Activated naive CD8-positive, alpha-beta T cell treated with anti-CD3 and anti-CD28 coated beads, Interleukin-2, amount 10 ng/mL, durations not matched to agents 7 days and 5 days (primary cell): ENCODE data around the gene PCK1. TPM values are rescaled to one million over a fixed set of nuclear protein-coding genes. Genes with fewer than 3 reads are reported as not detected.

ENCODE experiments used
- ATAC-seq: fragments of 150-1000 bp; cut with Tn5 transposase; one replicate; pipeline ENCODE4 v1.10.0; 2021; ENCODE audit warnings: low read depth, moderate library complexity
- POLR2A ChIA-PET: fragments of 350-600 bp; sonication (Branson Sonifier 250); formaldehyde crosslinking; loops from one replicate; lab custom pipeline; 2021; ENCODE audit warnings: antibody characterized with exemption; lab: Charles Lee
- DNase-seq: peaks from one replicate; pipeline ENCODE4 v3.0.0; 2021
- H3K27ac Mint-ChIP-seq: one replicate; pipeline ENCODE4 v1.8.0; 2022; ENCODE audit warnings: mild to moderate bottlenecking, mixed read lengths
- H3K27me3 Mint-ChIP-seq: one replicate; pipeline ENCODE4 v1.8.0; 2022; ENCODE audit warnings: mild to moderate bottlenecking, moderate library complexity, mixed read lengths
- H3K36me3 Mint-ChIP-seq: one replicate; pipeline ENCODE4 v1.8.0; 2021; ENCODE audit warnings: mild to moderate bottlenecking, mixed read lengths
- H3K4me1 Mint-ChIP-seq: one replicate; pipeline ENCODE4 v1.8.0; 2021; ENCODE audit warnings: mixed read lengths
- H3K4me3 Mint-ChIP-seq: one replicate; pipeline ENCODE4 v1.8.0; 2022; ENCODE audit warnings: mild to moderate bottlenecking, moderate library complexity, mixed read lengths
- H3K9me3 Mint-ChIP-seq: one replicate; pipeline ENCODE4 v1.8.0; 2021; ENCODE audit warnings: mixed read lengths
- total RNA-seq, 2 experiments: library from RNA; stranded (reverse); gene quantifications; one replicate each; pipeline ENCODE4 v1.2.3, GENCODE V29; 2021

PCK1 gene
- total RNA-seq, 2 experiments from 2014 or later: not detected

- H3K9me3 Mint-ChIP-seq: no peaks in the 10 kb centered on the region
- H3K4me3 Mint-ChIP-seq: no peak overlapping the region
- DNase-seq (no peak), ATAC-seq (no peak)
- POLR2A ChIA-PET: no interaction called here
- no peaks in the 10 kb centered on the region for H3K4me1 Mint-ChIP-seq
- H3K27me3 Mint-ChIP-seq: peaks cover 31% of the 10 kb centered on the region
- no peak overlapping the region for H3K27ac Mint-ChIP-seq
- H3K36me3 Mint-ChIP-seq: no peaks in the 10 kb centered on the region
Measured at GRCh38 chr20:57570145-57570850, 9.4 kb downstream of the PCK1 start.

GRCh38 chr20:57570920-57571319, 10.0 kb downstream of the PCK1 start:
- DNase-seq (no peak), ATAC-seq (no peak)
- H3K36me3 Mint-ChIP-seq: no peaks in the 10 kb centered on the region
- peaks cover 27% of the 10 kb centered on the region for H3K27me3 Mint-ChIP-seq
- no peaks in the 10 kb centered on the region for H3K9me3 Mint-ChIP-seq
- no peak overlapping the region for H3K4me3 Mint-ChIP-seq
- POLR2A ChIA-PET: no interaction called here
- no peak overlapping the region for H3K27ac Mint-ChIP-seq
- no peaks in the 10 kb centered on the region for H3K4me1 Mint-ChIP-seq

GRCh38 chr20:57571782-57572416, 11.0 kb downstream of the PCK1 start:
- Mint-ChIP-seq H3K4me1 (no peaks in the 10 kb centered on the region), H3K27ac (no peak overlapping the region), H3K4me3 (no peak overlapping the region), H3K36me3 (no peaks in the 10 kb centered on the region), H3K9me3 (no peaks in the 10 kb centered on the region), H3K27me3 (peaks cover 25% of the 10 kb centered on the region)
- ATAC-seq: no peak
- no peak for DNase-seq
- POLR2A ChIA-PET: no interaction called here

GRCh38 chr20:57573242-57573641, 12.3 kb downstream of the PCK1 start:
- no peak for ATAC-seq
- POLR2A ChIA-PET: no interaction called here
- peaks cover 21% of the 10 kb centered on the region for H3K27me3 Mint-ChIP-seq
- no peak for DNase-seq
- no peaks in the 10 kb centered on the region for H3K4me1 Mint-ChIP-seq
- no peaks in the 10 kb centered on the region for H3K9me3 Mint-ChIP-seq
- H3K4me3 Mint-ChIP-seq: no peak overlapping the region
- H3K36me3 Mint-ChIP-seq: no peaks in the 10 kb centered on the region
- H3K27ac Mint-ChIP-seq: no peak overlapping the region

- Mint-ChIP-seq H3K27ac (no peak overlapping the region), H3K4me3 (no peak overlapping the region), H3K36me3 (no peaks in the 10 kb centered on the region), H3K4me1 (no peaks in the 10 kb centered on the region), H3K27me3 (peaks cover 21% of the 10 kb centered on the region), H3K9me3 (no peaks in the 10 kb centered on the region)
- DNase-seq: no peak
- POLR2A ChIA-PET: no interaction called here
- ATAC-seq: no peak
Measured at GRCh38 chr20:57573894-57574293, 13.0 kb downstream of the PCK1 start.

- POLR2A ChIA-PET: no interaction called here
- H3K4me3 Mint-ChIP-seq: no peak overlapping the region
- H3K4me1 Mint-ChIP-seq: no peaks in the 10 kb centered on the region
- no peak overlapping the region for H3K27ac Mint-ChIP-seq
- DNase-seq (no peak), ATAC-seq (no peak)
- H3K27me3 Mint-ChIP-seq: peaks cover 22% of the 10 kb centered on the region
- no peaks in the 10 kb centered on the region for H3K36me3 Mint-ChIP-seq
- H3K9me3 Mint-ChIP-seq: no peaks in the 10 kb centered on the region
Measured at GRCh38 chr20:57574954-57575353, 14.0 kb downstream of the PCK1 start.

GRCh38 chr20:57576002-57576401, 15.1 kb downstream of the PCK1 start:
- Mint-ChIP-seq H3K9me3 (no peaks in the 10 kb centered on the region), H3K27me3 (peaks cover 29% of the 10 kb centered on the region), H3K27ac (no peak overlapping the region), H3K4me3 (no peak overlapping the region), H3K4me1 (no peaks in the 10 kb centered on the region), H3K36me3 (no peaks in the 10 kb centered on the region)
- POLR2A ChIA-PET: no interaction called here
- DNase-seq: no peak
- ATAC-seq: no peak

GRCh38 chr20:57576617-57577550, 16.0 kb downstream of the PCK1 start:
- no peaks in the 10 kb centered on the region for H3K9me3 Mint-ChIP-seq
- no peak overlapping the region for H3K27ac Mint-ChIP-seq
- peaks cover 32% of the 10 kb centered on the region for H3K27me3 Mint-ChIP-seq
- POLR2A ChIA-PET: no interaction called here
- ATAC-seq (no peak), DNase-seq (no peak)
- no peak overlapping the region for H3K4me3 Mint-ChIP-seq
- H3K4me1 Mint-ChIP-seq: no peaks in the 10 kb centered on the region
- no peaks in the 10 kb centered on the region for H3K36me3 Mint-ChIP-seq

GRCh38 chr20:57577679-57578475, 17.0 kb downstream of the PCK1 start:
- DNase-seq: no peak
- Mint-ChIP-seq H3K36me3 (no peaks in the 10 kb centered on the region), H3K4me3 (no peak overlapping the region), H3K27me3 (peaks cover 35% of the 10 kb centered on the region), H3K4me1 (no peaks in the 10 kb centered on the region), H3K27ac (no peak overlapping the region), H3K9me3 (no peaks in the 10 kb centered on the region)
- no peak for ATAC-seq
- POLR2A ChIA-PET: no interaction called here

GRCh38 chr20:57578476-57579165, 17.7 kb downstream of the PCK1 start:
- Mint-ChIP-seq H3K4me3 (no peak overlapping the region), H3K9me3 (no peaks in the 10 kb centered on the region), H3K4me1 (no peaks in the 10 kb centered on the region), H3K27ac (no peak overlapping the region), H3K36me3 (no peaks in the 10 kb centered on the region), H3K27me3 (peaks cover 35% of the 10 kb centered on the region)
- DNase-seq: no peak
- ATAC-seq: no peak
- POLR2A ChIA-PET: no interaction called here

GRCh38 chr20:57579331-57579897, 18.5 kb downstream of the PCK1 start:
- DNase-seq: no peak
- H3K27me3 Mint-ChIP-seq: peaks cover 28% of the 10 kb centered on the region
- H3K36me3 Mint-ChIP-seq: no peaks in the 10 kb centered on the region
- no peak overlapping the region for H3K4me3 Mint-ChIP-seq
- no peak overlapping the region for H3K27ac Mint-ChIP-seq
- POLR2A ChIA-PET: no interaction called here
- H3K4me1 Mint-ChIP-seq: no peaks in the 10 kb centered on the region
- no peaks in the 10 kb centered on the region for H3K9me3 Mint-ChIP-seq
- no peak for ATAC-seq

- Mint-ChIP-seq H3K27ac (no peak overlapping the region), H3K4me3 (no peak overlapping the region), H3K9me3 (no peaks in the 10 kb centered on the region), H3K36me3 (no peaks in the 10 kb centered on the region), H3K4me1 (no peaks in the 10 kb centered on the region), H3K27me3 (peaks cover 31% of the 10 kb centered on the region)
- no peak for ATAC-seq
- POLR2A ChIA-PET: no interaction called here
- DNase-seq: no peak
Measured at GRCh38 chr20:57579898-57580447, 19.1 kb downstream of the PCK1 start.
